ENCODE results near the gene CCNF.
"Not testable (repeated sequence)": the region's sequence is repeated elsewhere in the genome, so short reads cannot be mapped to it uniquely, and the experiment has no call there.

Gene CCNF, protein sequence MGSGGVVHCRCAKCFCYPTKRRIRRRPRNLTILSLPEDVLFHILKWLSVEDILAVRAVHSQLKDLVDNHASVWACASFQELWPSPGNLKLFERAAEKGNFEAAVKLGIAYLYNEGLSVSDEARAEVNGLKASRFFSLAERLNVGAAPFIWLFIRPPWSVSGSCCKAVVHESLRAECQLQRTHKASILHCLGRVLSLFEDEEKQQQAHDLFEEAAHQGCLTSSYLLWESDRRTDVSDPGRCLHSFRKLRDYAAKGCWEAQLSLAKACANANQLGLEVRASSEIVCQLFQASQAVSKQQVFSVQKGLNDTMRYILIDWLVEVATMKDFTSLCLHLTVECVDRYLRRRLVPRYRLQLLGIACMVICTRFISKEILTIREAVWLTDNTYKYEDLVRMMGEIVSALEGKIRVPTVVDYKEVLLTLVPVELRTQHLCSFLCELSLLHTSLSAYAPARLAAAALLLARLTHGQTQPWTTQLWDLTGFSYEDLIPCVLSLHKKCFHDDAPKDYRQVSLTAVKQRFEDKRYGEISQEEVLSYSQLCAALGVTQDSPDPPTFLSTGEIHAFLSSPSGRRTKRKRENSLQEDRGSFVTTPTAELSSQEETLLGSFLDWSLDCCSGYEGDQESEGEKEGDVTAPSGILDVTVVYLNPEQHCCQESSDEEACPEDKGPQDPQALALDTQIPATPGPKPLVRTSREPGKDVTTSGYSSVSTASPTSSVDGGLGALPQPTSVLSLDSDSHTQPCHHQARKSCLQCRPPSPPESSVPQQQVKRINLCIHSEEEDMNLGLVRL

DNA sequence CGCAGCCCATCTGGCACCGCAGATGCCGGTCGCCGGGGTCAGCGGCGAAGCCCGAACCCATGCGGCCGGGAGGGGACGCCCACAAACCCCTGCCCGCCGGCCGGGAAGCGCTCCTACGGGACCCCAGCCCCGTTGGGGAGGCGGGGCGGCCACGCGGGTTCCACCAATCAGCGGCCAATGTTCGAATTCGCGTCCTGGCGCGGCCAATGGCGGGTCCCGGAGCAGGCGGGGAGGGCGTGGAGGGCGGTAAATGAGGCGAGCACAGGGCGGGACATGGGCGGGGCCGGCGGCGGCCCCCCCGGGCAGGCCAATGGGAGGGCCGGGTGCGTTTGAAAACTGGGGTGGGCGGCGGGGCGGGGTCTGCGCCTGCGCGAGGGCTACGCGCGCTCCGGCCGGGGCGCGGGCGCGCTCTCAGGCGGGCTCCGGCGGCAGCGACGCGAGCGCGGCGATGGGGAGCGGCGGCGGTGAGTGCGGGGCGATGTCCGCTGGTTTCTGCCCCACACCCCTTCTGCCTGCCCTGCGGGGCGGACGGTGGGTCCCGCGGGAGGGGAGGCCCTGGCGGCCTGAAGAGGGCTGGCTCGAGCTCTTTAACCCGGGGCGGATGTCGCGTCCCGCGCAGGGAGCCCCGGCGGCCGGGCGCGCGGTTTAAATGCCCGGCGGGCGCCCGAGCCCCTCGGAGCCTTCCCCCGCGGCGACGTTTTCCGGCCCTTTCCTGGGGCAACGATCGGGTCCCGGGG lies at the start of gene CCNF:
Gene CCNF (plus strand): TSS at position 414 of the 737 bp plus-strand sequence. CDS start 35 bp downstream, at position 449.
- peak; percentile 96 for DNase-seq

DNA sequence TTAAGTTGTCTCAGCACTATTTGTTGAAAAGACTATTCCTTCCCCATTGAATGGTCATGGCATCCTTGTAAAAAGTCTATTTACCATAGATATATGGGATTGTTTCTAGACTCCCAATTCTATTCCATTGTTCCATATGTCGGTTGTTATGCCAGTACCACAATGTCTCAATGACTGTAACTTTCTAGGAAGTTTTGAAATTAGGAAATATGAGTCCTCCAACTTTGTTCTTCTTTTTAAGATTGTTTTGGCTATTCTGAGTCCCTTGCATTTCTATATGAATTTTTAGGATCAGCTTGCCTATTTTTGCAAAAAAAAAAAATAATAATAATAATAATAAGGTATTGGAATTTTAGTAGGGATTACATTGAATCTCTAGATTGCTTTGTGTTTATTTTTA lies 45.7 kb upstream of the CCNF start:
- no peak for DNase-seq

DNA sequence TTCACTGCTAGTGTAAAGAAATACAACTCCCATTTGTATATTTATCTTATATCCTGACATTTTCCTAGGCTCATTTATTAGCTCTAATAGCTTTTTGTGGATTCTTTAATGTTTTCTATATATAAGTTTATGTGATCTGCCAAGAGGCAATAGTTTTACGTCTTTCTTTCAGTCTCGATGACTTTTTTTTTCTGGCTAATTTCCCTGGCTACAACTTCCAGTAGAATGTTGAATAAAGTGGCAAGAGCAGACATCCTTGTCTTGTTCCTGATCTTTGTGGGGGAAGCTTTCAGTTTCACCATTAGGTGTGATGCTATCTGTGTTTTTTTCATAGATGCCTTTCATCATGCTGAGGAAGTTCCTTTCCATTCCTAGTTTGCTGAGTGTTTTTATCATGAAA lies 44.8 kb upstream of the CCNF start:
- DNase-seq: no peak

DNA sequence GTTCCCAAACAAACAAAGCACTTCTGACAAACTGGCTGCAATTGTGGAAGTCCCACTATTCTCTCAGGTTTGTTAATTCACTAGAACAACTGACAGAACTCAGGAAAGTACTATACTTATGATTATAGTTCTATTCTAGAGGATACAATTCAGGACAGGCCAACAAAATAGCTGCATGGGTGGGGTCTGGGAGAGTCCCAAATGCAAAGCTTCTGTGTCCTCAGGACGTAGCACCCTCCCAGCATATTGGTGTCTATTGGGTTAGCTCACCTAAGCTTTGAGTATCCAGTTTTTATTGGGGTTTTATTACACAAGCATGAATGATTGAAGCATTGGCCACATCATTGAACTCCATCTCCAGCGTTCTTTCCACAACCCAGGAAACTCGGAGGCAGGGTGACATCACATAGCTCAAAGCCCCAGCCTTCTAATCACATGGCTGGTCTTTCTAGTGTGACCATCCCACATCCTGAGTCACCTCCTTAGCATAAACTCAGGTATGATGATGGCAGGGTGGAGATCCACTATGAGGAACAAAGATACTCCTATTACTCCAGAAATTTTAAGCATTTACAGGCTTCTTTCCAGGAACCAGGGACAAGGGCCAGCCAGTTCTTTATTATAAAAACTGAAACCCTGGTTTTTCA lies 43.9 kb upstream of the CCNF start:
- no peak for DNase-seq

DNA sequence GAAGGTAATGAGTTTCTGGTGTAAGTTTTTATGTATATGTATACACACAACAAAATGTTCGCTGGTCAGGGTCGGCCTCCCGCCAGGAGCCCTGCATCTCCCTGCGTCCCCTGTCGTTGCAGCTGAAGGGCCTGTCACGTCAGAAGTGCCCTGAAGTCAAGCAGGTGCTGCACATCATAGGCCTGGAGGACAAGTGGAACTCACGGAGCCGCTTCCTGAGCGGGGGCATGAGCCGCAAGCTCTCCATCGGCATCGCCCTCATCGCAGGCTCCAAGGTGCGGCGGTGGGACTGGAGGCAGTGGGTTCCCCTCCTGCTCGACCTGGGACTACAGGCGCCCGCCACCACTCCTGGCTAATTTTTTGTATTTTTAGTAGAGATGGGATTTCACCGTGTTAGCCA lies 43.3 kb upstream of the CCNF start:
- DNase-seq: not testable (repeated sequence)

DNA sequence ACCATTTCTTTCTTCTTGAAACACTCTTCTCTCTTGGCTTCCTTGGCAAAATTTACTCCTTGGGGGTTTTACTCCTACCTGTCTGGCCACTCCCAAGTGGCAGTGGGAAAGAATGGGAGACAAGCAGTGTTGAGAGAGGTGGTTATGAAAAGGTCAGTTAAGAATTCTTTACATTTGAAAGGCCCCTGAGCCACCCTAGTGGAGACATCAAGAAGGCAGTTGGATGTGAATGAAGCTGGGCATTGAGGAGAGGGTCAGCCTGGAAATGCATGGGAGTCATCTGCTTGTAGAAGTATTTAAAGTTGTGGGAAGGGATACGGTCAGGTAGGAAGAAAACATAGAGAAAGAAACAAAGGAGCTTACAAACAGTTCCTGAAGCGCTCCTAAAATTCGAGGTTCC lies 42.3 kb upstream of the CCNF start:
- no peak for DNase-seq

DNA sequence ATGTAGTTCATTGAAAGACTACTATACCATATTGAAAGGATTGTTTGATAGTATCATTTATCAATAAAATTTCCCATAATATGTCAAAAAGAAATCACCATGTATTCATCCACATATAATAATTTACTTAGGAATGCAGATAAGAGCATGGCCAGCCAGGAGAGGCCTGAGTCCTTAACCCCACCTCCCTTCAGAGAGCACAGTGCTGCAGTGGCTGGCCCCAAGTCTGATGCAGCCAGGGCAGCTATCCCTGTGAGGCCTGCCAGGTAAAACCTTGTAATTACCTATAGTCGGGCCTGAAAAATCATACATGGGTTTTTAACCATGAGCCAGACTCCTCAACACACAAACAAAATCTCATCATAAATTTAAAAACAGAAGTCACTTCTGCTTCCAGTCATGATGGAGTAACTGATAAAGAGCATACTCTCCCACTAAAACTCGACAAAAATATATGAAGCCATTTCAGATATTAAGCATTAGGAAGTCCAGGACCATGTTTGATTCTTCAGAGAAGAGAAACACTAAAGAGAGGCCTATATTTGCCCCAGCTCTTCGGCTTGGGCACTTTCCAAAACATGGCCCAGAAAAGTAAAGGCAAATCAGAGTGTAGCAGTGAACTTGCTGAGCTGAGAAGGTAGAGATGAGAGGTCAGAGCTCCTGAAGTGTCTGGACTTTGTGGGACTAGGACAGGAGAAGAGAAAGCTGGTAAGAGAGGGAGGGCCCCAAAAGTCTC lies 40.9 kb upstream of the CCNF start:
- DNase-seq: no peak

DNA sequence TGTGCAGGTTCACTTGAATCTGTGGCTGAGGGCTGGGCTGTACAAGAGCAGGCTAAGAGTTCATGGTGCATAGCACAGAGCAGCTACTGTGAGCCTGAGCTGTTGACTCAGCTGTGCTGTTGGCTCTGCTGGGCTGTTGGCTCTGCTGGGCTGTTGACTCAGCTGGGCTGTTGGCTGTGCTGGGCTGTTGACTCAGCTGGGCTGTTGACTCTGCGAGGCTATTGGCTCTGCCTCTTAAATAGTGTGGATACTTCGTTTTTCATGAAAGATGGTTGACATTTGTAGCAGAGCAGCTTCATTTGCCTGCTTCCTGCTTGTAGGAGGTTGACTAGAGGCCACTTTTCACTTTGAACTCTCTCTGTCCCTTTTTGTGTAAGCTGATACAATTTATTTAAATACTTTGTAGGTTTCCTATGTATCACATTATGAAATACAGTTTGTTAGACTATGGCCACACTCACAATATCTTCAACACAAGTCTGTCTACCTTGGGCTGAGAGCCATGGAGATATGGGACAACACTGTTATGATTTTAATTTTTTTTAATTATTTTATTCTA lies 40.3 kb upstream of the CCNF start:
- DNase-seq: no peak

DNA sequence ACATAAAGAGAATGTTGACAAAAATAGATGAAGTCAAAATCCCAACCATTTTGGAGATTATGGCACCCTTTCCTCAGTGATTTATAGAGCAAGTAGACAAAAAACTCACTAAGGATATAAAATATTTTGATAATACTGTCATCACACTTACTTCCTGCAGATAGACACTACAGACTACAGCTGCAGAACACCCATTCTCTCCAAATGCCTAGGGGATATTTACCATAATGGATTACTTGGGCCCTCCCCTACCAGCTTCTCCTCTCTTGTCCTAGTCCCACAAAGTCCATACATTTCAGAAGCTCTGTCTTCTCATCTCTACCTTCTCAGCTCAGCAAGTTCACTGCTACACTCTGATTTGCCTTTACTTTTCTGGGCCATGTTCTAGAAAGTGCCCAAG lies 37.2 kb upstream of the CCNF start:
- DNase-seq: no peak

DNA sequence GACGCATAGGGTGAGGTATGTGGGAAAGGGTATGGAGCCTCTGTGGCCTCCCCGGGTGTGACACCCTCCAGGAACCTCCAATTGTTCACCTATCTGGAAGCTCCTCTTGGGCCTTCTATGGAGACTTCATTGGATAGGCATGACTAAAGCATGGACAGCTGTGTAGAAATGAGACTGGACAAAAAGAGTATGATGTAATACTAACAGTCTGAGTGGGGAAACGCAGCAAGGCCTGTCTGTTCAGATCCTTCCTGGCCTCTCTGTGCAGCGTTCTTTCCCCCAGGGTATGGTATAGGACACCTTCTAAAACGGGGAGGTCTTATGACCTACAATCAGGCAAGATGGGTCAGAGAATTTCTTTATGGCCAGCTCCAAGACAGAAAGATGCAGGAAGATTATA lies 30.7 kb upstream of the CCNF start:
- DNase-seq: no peak

DNA sequence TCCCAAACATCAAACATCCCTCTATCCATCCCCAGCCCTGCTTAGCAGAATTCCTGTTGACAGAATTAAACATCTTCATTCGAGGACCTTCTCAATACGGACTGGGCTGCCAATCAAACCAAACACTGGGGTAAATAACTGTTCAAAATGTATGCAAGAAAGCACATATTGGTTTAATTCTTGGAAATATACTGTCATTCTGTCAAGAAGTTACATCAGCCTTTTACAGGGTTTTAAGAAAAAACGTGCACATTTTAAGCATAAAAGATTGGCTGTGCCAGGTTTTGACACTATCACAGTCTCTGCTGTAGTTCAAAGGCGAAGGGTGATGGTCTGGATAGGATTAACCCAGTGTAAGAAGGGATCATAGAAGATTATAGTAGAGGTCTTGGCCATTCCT lies 25.1 kb upstream of the CCNF start:
- no peak for DNase-seq

DNA sequence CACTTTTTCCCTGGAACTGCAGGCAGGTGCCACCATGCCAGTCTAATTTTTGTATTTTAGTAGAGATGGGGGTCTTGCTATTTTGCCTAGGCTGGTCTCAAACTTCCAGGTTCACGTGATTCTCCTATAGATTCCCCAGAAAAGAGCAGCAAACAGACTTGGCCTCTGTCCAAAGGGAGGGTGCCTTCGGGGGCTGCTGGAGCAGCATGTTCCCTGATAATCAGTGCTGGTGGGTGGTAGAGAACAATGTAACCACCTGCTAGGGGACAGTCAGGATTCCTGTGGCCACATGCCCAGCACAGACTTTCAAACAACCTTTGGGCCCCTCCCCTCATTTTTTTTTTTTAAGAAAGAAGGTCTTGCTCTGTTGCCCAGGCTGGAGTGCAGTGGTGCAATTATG lies 14.2 kb upstream of the CCNF start:
- no peak for DNase-seq

DNA sequence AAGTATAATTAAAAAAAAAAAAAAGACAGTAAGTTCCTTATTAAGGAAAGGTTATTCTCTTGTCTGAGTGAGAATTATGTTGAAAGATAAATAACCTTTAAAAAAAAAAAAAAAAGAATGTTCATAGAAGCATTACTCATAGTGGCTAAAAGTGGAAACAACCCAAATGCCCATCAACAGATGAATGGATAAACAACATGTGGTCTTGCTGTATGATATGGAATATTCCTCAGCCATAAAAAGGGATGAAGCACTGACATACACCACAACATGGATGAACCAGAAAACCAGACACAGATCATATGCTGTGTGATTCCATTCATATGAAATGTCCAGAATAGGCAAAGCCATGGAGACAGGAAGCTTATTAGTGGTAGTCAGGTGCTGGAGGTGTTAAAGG lies 9.2 kb upstream of the CCNF start:
- DNase-seq: no peak

DNA sequence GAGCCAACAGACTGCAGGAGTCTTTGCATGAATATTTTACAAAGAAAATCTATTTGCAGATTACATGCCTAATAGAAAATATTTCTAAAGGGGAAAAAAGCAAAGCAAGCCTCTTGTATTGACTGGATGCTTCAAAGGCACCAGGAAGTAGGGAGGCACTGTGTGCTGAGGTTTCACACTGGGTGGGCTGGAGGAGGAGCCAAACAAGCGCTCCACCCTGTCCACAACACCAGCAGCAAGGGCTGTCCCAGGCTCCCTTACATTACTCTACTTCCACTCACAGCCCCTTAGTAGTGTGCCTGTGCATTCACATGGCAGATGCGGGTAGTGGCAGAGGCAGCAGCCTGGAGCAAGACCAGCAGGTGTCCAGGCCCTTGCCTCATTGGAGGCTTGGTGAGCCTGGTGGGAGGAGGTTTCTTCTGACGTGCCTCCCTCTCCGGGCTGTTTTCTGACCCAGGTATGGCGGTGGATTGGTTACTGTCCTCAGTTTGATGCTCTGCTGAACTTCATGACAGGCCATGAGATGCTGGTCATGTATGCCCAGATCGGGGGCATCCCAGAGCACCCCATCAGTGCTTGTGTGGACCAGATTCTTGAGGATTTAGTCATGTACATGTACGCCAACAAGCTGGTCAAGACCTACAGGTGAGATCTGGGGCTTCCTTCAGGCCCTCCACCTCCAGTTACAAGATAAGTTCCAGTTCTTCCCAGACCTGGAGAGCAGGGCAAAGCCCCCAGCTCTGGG lies 7.0 kb upstream of the CCNF start:
- no peak for DNase-seq

DNA sequence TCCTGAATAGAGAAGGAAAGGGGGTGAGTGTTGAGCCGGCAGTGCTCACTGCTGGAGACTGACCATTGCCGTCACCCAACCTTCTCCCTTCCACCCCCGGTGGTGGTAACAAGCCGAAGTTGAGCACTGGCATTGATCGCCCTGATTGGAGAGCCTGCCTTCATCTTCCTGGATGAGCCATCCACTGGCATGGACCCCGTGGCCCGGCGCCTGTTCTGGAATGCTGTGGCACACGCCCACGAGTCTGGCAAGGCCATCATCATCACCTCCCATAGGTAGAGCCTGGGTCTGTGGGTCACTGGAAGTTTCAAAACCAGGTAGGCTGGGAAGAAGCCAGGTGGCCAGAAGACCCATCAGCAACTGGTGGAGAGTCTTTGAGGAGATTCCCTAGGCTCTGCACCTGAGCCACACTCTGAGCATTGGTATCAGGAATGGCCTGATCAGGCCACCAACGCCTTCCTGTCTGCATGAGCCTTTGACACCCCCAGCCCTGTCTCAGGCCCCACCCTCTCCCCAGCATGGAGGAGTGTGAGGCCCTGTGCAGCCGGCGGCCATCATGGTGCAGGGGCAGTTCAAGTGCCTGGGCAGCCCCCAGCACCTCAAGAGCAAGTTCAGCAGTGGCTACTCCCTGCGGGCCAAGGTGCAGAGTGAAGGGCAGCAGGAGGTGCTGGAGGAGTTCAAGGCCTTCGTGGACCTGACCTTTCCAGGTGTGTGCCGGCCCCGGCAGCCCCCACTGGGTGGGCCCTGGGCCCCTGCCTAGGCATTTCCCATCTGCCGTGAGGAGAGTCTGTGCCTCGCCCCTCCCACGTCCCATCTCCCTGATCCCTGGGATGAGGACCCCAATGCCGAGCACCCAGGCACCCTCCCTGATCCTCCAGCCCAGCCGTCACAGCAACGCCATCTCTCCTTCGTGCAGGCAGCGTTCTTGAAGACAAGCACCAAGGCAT lies 4.9 kb upstream of the CCNF start:
- DNase-seq: no peak

DNA sequence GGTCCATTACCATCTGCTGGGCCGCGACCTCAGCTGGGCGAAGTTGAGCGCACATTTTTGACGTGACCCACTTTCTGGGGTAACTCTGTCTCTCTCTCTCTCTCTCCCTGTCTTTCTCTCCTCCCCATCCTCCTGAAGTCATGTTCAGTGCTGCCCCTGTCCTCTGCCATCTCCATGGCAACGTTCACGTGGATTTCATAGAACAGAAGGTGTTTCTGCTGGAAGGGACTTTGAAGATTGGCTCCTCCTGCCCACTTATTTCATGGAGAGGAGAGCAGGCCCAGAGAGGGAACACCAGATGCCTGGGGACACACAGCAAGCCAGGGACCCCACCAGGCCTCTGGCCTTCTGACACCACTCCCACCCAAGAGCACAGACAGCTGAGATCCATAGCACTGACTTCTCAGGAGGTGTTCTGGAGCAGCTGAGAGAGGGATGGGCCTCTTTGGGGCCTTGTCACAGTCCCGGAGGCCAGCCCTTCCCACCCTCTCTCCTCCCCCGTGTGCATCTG lies 4.2 kb upstream of the CCNF start:
- no peak for DNase-seq

DNA sequence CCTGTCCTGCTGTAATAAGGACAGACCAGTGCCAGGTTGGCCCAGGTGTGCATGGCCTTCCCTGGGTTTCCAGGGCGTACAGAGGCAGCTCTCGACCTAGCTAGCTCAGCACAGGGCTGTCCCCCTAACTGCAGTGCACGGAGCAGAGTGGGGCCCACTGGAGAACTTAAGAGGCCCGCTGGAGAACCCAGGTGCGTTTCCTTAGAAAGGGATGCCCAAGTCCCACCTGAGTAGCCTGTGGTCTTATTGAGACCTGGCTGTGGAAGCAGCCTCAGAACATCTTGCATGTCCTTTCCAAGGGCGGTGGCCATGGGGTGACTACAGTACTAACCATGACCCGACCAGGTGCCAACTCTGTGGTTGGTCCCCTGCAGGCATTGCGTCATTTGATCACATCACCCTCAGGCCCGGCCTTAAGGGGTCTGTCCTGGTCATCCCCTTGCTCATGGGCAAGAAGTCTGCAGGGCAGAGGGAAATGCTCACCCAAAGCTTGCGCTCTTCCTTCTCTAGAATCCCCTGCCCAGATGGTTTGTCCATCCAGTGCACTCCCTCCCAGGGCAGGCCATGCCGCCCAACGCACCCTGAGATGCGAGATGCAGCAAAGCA lies 3.3 kb upstream of the CCNF start:
- no peak for DNase-seq

DNA sequence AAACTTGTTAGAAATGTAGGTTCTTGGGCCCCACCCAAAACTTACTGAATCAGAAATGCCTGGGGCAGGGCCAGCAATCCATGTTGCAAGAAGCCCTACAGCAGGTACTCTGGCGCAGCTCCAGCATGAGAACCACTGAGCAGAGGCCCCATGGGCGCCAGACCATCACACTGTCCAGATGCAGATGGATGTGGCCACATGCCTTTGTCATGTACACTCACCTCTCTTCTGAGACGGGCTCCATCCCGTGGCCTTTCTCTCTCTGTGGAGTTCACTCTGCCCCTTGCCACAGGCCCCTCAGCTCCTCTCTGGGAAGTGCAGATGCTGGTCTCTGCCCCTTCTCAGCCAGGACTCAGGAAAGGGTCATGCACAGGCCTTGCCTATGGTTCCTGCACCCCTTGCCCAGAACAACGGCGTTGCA lies 2.3 kb upstream of the CCNF start:
- DNase-seq: no peak

DNA sequence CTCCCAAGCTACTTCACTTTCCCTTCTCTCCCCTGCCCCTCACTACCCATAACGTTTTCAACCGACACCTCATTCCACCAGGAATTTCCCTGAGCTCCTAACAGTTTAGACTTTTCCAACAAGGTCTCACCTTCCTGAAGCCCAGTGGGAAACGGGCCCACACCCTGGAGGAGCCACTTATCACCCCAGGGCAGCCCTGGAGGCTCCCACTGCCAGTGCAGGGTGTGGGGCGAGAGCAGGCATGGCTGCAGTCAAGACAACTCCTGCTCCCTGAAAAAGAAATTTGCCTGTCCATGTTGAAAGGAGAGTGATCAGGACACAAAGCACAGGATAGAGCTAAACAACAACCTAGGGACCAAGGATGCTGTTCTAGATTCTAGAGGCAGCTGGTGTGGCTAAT lies 1.7 kb upstream of the CCNF start:
- DNase-seq: no peak
